HG02938 (cell line): Measurements from ENCODE around the gene BRSK2.
"Not testable (repeated sequence)": the region's sequence is repeated elsewhere in the genome, so short reads cannot be mapped to it uniquely, and the experiment has no call there.

ENCODE experiments used
- ATAC-seq: cut with Tn5 transposase; IDR thresholded peaks from one replicate; pipeline ENCODE4 v1.9.1; 2021; ENCODE audit warnings: mild to moderate bottlenecking, moderate library complexity; ENCODE audit not compliant: unreplicated experiment

The BRSK2 gene

GRCh38 chr11:1389932-1390568 lies at the start of gene BRSK2:
Gene BRSK2 (plus strand): TSS chr11:1389934. CDS start chr11:1390285, 351 bp downstream.
- ATAC-seq = no peak

DNA sequence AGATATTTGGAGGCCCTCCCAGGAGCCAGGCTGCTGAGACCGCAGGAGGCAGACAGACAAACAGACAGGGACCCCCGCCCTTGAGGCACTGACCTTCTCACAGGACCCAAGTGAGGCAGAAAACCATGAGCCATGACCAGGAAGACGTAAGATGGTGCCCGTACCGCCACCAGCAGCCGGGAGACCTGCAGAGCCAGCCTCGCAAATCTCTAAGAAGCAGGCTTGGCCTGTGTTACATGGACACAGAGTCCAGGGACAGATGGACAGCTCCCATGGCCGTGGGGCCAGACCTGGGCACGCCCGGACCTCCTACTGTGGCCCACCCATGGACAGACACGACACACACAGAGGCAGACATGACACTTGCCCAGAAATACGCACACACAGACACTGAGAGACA lies 49.6 kb upstream of the BRSK2 start:
- no peak for ATAC-seq

DNA sequence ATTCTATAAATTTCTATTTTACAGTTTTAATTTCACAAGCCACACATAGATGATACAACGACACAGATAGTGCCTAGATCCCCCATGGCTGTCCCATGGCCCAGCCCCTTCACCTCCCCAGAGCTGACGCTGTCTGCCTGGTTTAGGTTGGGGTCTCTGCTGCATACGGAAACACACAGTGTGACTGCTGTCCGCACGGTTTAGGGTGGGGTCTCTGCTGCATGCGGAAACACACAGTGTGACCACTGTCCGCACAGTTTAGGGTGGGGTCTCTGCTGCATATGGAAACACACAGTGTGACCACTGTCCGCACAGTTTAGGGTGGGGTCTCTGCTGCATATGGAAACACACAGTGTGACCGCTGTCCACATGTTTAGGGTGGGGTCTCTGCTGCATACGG lies 48.5 kb upstream of the BRSK2 start:
- ATAC-seq = not testable (repeated sequence)

- no peak for ATAC-seq
Observed at GRCh38 chr11:1341928-1342524, 47.7 kb upstream of the BRSK2 start.

DNA sequence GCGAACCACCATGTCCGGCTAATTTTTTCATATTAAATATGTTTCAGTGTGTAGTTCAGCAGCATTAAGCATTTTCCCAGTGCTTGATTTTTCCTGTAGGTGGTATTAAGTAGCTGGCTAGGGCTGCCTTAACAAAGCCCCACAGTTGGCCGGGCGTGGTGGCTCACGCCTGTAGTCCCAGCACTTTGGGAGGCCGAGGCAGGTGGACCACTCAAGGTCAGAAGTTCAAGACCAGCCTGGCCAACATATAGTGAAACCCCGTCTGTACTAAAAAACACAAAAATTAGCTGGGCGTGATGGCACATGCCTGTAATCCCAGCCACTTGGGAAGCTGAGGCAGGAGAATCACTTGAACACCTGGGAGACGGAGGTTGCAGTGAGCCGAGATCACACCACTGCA lies 46.8 kb upstream of the BRSK2 start:
- no peak for ATAC-seq

GRCh38 chr11:1343391-1344055 lies 46.2 kb upstream of the BRSK2 start:
- ATAC-seq = no peak

GRCh38 chr11:1344056-1344635 lies 45.6 kb upstream of the BRSK2 start:
- ATAC-seq = no peak

DNA sequence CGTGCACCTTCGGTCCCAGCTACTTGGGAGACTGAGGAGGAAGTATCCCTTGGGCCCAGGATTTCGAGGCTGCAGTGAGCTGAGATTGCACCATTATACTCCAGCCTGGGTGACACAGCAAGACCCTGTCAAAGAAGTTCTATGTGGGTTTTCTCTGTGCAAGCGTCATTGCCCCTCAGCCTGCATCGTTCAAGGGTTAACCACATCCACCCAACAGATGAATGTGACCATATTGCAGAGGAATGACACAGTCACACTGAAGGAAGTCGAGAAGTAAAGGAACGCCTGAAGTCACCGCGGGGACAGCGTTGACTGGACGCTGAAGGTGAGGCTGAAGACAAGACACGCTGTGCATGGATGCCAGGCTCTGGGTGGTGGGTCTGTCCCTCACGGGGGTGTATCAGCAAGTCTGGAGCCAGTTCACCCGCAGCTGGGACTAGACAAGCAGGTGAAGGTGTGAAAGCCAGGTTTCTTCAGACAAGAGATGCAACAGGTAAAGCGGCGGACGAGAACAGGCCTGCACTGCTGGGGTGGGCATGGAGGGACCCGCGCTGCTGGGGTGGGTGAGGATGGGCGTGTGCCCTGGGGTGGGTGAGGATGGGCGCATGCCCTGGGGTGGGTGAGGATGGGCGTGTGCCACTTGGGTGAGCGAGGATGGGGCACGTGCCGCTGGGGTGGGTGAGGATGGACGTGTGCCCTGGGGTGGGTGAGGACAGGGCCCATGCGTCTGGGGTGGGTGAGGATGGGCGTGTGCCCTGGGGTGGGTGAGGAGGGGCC lies 43.8 kb upstream of the BRSK2 start:
- ATAC-seq = no peak

GRCh38 chr11:1346669-1347390 lies 42.9 kb upstream of the BRSK2 start:
- no peak for ATAC-seq

DNA sequence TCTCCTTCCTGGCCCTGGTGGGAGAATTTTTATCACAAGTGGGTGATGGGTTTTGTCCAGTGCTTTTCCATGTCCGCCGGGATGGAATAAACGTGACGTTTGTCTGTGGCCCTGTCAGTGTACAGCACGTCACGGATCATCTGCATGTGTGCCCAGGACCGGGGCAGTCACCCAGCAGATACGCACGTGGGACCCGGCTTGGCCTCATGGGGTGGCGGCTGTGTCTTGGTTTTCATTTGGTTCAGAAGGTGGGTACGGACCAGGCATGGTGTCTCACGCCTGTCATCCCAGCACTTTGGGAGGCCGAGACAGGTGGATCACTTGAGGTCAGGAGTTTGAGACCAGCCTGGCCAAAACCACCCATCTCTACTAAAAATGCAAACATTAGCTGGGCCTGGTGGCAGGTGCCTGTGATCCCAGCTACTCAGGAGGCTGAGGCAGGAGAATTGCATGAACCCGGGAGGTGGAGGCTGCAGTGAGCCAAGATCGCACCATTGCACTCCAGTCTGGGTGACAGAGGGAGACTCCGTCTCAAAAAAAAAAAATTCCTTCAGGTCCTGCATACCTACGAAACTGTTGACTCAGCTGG lies 42.2 kb upstream of the BRSK2 start:
- not testable (repeated sequence) for ATAC-seq

DNA sequence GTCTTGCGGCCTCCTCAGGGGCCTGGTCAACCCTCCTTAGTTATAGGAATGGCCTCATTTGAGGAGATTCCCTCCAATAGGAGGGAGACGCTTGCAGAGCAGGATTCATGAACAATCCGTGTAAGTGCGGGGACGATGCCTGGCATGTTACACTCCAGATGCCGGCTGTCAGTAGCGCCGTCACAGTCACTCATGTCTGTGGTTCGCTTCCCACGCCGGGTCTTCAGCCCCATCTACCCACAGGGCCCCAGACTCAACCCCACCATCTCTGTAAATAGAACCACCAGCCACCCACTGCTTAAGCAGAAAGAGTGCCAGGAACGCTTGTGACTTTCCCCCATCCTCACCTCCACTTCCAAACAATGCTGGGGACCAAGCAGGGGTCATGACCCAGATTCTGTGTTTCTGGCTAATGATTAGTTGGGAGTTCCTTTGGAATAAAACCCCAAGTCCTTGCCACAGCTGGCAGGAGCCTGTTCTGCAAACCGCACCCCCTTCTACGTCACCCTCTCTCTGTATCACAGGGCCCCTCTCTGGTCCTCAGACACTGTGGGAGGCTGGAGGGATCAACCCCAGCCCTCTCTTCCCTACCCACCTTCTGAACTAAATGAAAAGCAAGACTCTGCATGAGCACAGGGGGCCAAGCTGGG lies 41.5 kb upstream of the BRSK2 start:
- ATAC-seq = no peak

GRCh38 chr11:1348796-1349326 lies 40.9 kb upstream of the BRSK2 start:
- no peak for ATAC-seq

GRCh38 chr11:1349327-1350041 lies 40.2 kb upstream of the BRSK2 start:
- ATAC-seq = no peak

GRCh38 chr11:1350086-1350725 lies 39.5 kb upstream of the BRSK2 start:
- ATAC-seq = no peak

GRCh38 chr11:1351278-1351937 lies 38.3 kb upstream of the BRSK2 start:
- no peak for ATAC-seq

DNA sequence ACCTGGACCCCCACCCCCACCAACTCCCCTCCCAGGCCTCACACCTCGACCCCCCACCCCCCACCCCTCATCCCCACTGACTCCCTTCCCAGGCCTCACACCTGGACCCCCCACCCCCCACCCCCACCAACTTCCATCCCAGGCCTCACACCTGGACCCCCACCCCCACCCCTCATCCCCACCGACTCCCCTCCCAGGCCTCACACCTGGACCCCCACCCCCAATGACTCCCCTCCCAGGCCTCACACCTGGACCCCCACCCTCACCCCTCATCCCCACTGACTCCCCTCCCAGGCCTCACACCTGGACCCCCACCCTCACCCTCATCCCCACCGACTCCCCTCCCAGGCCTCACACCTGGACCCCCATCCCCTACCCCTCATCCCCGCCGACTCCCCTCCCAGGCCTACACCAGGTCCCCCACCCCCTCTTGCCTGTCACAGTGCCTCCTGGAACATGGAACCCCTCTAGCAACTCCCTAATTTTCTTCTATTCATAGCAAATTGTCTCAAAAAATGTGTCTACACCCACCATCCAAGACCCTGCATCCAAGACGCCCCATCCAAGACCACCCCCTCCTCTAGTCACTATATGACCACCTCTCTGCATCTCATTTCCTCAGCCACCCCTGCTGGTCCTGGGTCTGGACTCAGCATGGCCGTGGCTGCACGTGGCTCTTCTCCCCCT lies 36.9 kb upstream of the BRSK2 start:
- ATAC-seq = no peak
